Left ventricle myocardium inferior (tissue), 1 donor: ENCODE data around the gene KLHL20. TPM values are rescaled to one million over a fixed set of nuclear protein-coding genes. Genes with fewer than 3 reads are reported as not detected.

Source experiments
- DNase-seq: peaks from one replicate; pipeline ENCODE4 v3.0.0-alpha.2; 2020
- H3K27ac ChIP-seq: fragments of 200-600 bp; replicated peaks from 2 replicates; pipeline ENCODE4 v1.8.0; 2021
- H3K27me3 ChIP-seq: fragments of 200-600 bp; 2 replicates; pipeline ENCODE4 v1.8.0; 2021; ENCODE audit warnings: low read depth
- H3K36me3 ChIP-seq: fragments of 200-600 bp; 2 replicates; pipeline ENCODE4 v1.8.0; 2021
- H3K4me1 ChIP-seq: fragments of 200-600 bp; 2 replicates; pipeline ENCODE4 v1.8.0; 2021
- H3K4me3 ChIP-seq: fragments of 200-600 bp; 2 replicates; pipeline ENCODE4 v1.8.0; 2021; ENCODE audit warnings: mild to moderate bottlenecking, moderate library complexity
- H3K9me3 ChIP-seq: fragments of 200-600 bp; replicated peaks from 2 replicates; pipeline ENCODE4 v1.8.0; 2021
- intact Hi-C: fragments of 100-400 bp; cut with micrococcal nuclease; formaldehyde crosslinking; loops from one replicate; pipeline ENCODE4 v1.11.0; 2022
- total RNA-seq: library from RNA; stranded (reverse); fragmentation: NEBNext Ultra II Directional; extraction: Animal tissue kit (Norgen Biotek cat#: 25700); gene quantifications from one replicate; pipeline ENCODE4 v1.2.1, GENCODE V29; 2021
- TF ChIP-seq, protein P1 (sequence below): fragments of 200-600 bp; IDR thresholded peaks from 2 replicates; pipeline ENCODE4 v1.8.0; 2021; ENCODE audit warnings: antibody characterized with exemption, mild to moderate bottlenecking, borderline replicate concordance
- donor health status: DM: no; HTN: yes; CAD: no; lungs with severe emphysema.

The KLHL20 gene
- total RNA-seq, 1 donor from 2014 or later: 16.2 TPM

DNA sequence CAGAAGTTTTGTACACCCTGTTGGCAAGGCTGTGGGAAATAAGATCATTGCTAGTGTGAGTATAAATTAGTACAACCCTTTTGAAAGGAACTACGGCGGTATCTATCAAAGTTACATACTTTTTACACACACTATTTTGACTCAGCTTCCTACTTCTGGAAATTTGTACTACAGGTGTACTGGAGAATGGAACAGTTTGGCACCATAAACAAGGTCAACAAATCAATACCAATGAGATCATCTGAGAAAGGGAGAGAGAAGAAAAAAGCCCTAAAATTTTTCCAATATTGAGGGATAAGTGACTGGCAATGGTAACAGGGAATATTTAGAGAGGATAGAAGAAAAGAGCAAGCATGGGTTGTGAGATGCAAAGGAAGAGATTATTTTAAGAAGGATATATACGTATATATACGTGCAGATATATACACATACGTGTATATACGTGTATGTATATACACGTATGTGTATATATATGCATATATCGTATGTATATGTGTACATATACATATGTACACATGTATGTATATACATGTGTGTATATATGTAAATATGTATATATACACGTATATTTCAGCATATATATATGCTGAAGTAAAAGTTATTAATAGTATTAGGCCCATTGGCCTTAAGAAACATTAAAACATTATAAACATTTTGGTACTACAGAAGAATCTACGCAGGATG, 27.6 kb downstream of the KLHL20 start:
- H3K4me3 ChIP-seq: no peak overlapping the region
- peaks cover 3% of the 10 kb centered on the region for H3K9me3 ChIP-seq
- peaks cover 23% of the 10 kb centered on the region for H3K36me3 ChIP-seq
- no peak overlapping the region for H3K27ac ChIP-seq
- TF ChIP-seq, protein P1, sequence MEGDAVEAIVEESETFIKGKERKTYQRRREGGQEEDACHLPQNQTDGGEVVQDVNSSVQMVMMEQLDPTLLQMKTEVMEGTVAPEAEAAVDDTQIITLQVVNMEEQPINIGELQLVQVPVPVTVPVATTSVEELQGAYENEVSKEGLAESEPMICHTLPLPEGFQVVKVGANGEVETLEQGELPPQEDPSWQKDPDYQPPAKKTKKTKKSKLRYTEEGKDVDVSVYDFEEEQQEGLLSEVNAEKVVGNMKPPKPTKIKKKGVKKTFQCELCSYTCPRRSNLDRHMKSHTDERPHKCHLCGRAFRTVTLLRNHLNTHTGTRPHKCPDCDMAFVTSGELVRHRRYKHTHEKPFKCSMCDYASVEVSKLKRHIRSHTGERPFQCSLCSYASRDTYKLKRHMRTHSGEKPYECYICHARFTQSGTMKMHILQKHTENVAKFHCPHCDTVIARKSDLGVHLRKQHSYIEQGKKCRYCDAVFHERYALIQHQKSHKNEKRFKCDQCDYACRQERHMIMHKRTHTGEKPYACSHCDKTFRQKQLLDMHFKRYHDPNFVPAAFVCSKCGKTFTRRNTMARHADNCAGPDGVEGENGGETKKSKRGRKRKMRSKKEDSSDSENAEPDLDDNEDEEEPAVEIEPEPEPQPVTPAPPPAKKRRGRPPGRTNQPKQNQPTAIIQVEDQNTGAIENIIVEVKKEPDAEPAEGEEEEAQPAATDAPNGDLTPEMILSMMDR: no peak
- intact Hi-C loops: no loop called here
- H3K4me1 ChIP-seq: no peaks in the 10 kb centered on the region
- no peaks in the 10 kb centered on the region for H3K27me3 ChIP-seq
- DNase-seq: no peak

DNA sequence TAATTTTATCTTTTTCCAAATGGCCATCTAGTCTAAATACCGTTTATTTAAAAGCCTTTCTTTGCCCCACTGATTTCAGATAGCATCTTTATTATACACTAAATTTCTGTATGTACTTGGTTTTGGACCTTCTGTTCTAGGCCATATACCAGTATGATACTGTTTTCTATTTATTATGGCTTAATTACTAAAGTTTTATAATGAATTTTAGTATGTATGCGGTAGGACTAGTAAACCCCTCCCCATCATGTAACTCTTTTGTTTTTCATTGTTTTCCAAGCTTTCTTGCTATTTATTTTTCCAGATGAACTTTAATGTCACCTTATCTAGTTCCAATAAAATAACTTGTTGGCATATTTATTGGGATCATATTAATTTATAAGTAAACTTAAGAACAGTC, 29.9 kb downstream of the KLHL20 start:
- TF ChIP-seq, protein P1: no peak
- no peak overlapping the region for H3K4me3 ChIP-seq
- no peaks in the 10 kb centered on the region for H3K9me3 ChIP-seq
- intact Hi-C loops: no loop called here
- no peak for DNase-seq
- H3K27me3 ChIP-seq: no peaks in the 10 kb centered on the region
- no peaks in the 10 kb centered on the region for H3K4me1 ChIP-seq
- no peak overlapping the region for H3K27ac ChIP-seq
- peaks cover 17% of the 10 kb centered on the region for H3K36me3 ChIP-seq

DNA sequence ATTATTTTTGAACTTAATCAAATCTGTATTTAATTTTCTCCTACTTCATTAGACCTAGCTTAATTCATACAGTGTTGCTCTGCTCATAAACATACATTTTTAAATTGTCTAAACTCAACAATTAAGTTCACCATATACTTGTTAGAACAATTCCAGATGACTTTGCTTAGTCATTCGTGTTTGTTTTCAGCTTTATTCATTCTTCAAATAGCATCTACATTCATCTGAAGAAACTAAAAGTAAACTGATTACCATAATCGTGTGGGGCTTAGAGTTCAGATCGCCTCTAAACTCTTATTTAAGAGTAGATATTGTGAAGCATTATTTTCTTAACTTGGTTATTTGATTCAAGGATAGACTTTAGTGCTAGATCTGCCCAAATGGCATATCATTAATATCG, 34.4 kb downstream of the KLHL20 start:
- no peaks in the 10 kb centered on the region for H3K9me3 ChIP-seq
- no peaks in the 10 kb centered on the region for H3K4me1 ChIP-seq
- peaks cover 28% of the 10 kb centered on the region for H3K36me3 ChIP-seq
- no peaks in the 10 kb centered on the region for H3K27me3 ChIP-seq
- intact Hi-C loops: no loop called here
- no peak overlapping the region for H3K27ac ChIP-seq
- TF ChIP-seq, protein P1: no peak
- no peak for DNase-seq
- H3K4me3 ChIP-seq: no peak overlapping the region

DNA sequence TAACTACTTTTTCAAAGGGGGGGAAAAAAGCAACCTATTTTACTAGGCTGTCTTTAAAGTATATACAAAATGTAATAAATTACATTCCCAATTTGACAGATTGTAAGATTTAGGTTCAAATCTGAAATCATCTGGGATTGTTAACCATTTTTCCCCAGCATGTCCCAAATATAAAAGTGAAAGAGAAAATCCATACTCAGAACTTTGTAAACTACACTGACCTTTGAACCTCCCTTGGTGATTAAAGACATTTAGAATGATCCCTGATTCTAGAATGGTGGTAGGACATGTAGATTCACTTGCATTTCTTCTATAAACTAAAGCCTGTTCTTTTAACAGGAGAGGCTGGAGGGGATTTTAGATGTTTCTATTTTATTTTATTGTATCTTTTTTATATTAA, 39.0 kb downstream of the KLHL20 start:
- intact Hi-C loops: no loop called here
- H3K27ac ChIP-seq: no peak overlapping the region

DNA sequence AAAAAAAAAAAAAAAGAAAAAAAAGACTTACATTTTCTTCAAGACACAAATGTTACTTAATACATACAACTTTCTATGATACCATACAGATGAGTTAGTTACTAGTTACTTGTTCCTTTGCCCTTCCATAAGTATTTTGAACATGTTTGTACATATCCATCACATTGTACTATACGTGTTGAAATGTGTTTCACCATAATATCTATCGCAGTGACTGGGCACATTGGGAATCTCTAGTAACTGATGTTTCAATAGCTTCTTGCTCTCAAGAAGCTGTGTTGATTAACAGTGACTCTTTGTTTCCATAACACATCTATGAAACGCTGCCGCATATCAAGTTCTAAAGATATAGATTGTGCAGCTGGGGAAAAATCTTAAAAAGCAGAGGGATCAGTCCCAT, 42.9 kb downstream of the KLHL20 start:
- DNase-seq: no peak
- TF ChIP-seq, protein P1: no peak
- Histone ChIP-seq H3K27ac (no peak overlapping the region), H3K4me3 (no peak overlapping the region), H3K36me3 (peaks cover 84% of the 10 kb centered on the region), H3K27me3 (no peaks in the 10 kb centered on the region), H3K4me1 (no peaks in the 10 kb centered on the region), H3K9me3 (peaks cover 3% of the 10 kb centered on the region)
- intact Hi-C loops: no loop called here

More for the DNA sequence above, 39.0 kb downstream of the KLHL20 start:
- Histone ChIP-seq H3K4me3 (no peak overlapping the region), H3K36me3 (peaks cover 75% of the 10 kb centered on the region), H3K27me3 (no peaks in the 10 kb centered on the region), H3K9me3 (no peaks in the 10 kb centered on the region), H3K4me1 (no peaks in the 10 kb centered on the region)
- TF ChIP-seq, protein P1: no peak
- DNase-seq: no peak
